PC-3 (cell line): ENCODE results near the gene DNTT. TPM values are rescaled to one million over a fixed set of nuclear protein-coding genes. Genes with fewer than 3 reads are reported as not detected.
A peak's percentile ranks its signal among the peaks of the same experiment; 100 is the strongest.

Experiments
- ATAC-seq: fragments of 200-7000 bp; cut with Tn5 transposase; 2 replicates; pipeline ENCODE4 v1.9.1; 2020; ENCODE audit warnings: mild to moderate bottlenecking, moderate library complexity
- BruUV-seq: library from RNA; stranded (reverse); fragments of 400-500 nt; replicated peaks from 2 replicates; lab custom pipeline; 2021; lab: Mats Ljungman, UMichigan
- CTCF ChIA-PET: fragments of 300-600 bp; sonication (Branson Sonifier 250); formaldehyde crosslinking; loops from one replicate; lab custom pipeline; 2022; ENCODE audit warnings: antibody characterized with exemption; lab: Charles Lee
- POLR2A ChIA-PET: fragments of 300-600 bp; sonication (Branson Sonifier 250); formaldehyde crosslinking; loops from one replicate; lab custom pipeline; 2022; ENCODE audit warnings: antibody characterized with exemption; ENCODE audit not compliant: unreplicated experiment; lab: Charles Lee
- DNase-seq: peaks from one replicate; pipeline ENCODE4 v3.0.0-alpha.2; 2015
- H2AFZ ChIP-seq: fragments of 300-600 bp; sonication (generic); 2 replicates; pipeline ENCODE4 v1.6.0; 2016; ENCODE audit warnings: antibody characterized with exemption, low read length
- H3F3A ChIP-seq: fragments of 300-600 bp; sonication (generic); one replicate; pipeline ENCODE4 v1.6.0; 2017; ENCODE audit warnings: antibody characterized with exemption, low read length, control low read depth, mild to moderate bottlenecking; ENCODE audit not compliant: unreplicated experiment
- H3K27ac ChIP-seq: fragments of 300-600 bp; sonication (generic); 2 replicates; pipeline ENCODE4 v1.5.1; 2016; ENCODE audit warnings: mild to moderate bottlenecking, low read length
- H3K27me3 ChIP-seq: fragments of 300-600 bp; sonication (generic); 2 replicates; pipeline ENCODE4 v1.6.1; 2016; ENCODE audit warnings: low read length, mixed read lengths
- H3K36me3 ChIP-seq: fragments of 300-600 bp; sonication (generic); 2 replicates; pipeline ENCODE4 v1.6.1; 2016; ENCODE audit warnings: low read depth, mixed run types, low read length, mixed read lengths
- H3K4me1 ChIP-seq: fragments of 300-600 bp; sonication (generic); 2 replicates; pipeline ENCODE4 v1.5.1; 2016; ENCODE audit warnings: low read length; ENCODE audit not compliant: insufficient read depth
- H3K4me2 ChIP-seq: fragments of 300-600 bp; sonication (generic); 2 replicates; pipeline ENCODE4 v1.6.0; 2016; ENCODE audit warnings: low read length
- H3K4me3 ChIP-seq: fragments of 300-600 bp; sonication (generic); 2 replicates; pipeline ENCODE4 v1.5.1; 2016; ENCODE audit warnings: mild to moderate bottlenecking, low read length, mixed read lengths
- H3K79me2 ChIP-seq: fragments of 300-600 bp; sonication (generic); 2 replicates; pipeline ENCODE4 v1.6.1; 2017; ENCODE audit warnings: low read length, mixed read lengths
- H3K9ac ChIP-seq: fragments of 300-600 bp; sonication (generic); 2 replicates; pipeline ENCODE4 v1.6.0; 2016; ENCODE audit warnings: mild to moderate bottlenecking, low read length
- H3K9me2 ChIP-seq: fragments of 300-600 bp; sonication (generic); replicated peaks from 2 replicates; pipeline ENCODE4 v1.6.1; 2016; ENCODE audit warnings: mixed run types, low read length, mixed read lengths
- H3K9me3 ChIP-seq: fragments of 300-600 bp; sonication (generic); 2 replicates; pipeline ENCODE4 v1.6.1; 2016; ENCODE audit warnings: low read length, mixed read lengths
- H4K20me1 ChIP-seq: fragments of 300-600 bp; sonication (generic); 2 replicates; pipeline ENCODE4 v1.6.1; 2016; ENCODE audit warnings: low read length, mixed read lengths
- EZH2 ChIP-seq: fragments of 300-600 bp; sonication (generic); IDR thresholded peaks from one replicate; pipeline ENCODE4 v1.6.1; 2017; ENCODE audit warnings: antibody characterized with exemption, mild to moderate bottlenecking, low read length; ENCODE audit not compliant: unreplicated experiment
- EZH2phosphoT487 ChIP-seq: fragments of 300-600 bp; sonication (generic); IDR thresholded peaks from 2 replicates; pipeline ENCODE4 v1.6.1; 2018; ENCODE audit warnings: mild to moderate bottlenecking, antibody characterized with exemption, low read length, borderline replicate concordance
- intact Hi-C: fragments of 100-400 bp; cut with micrococcal nuclease; formaldehyde crosslinking; loops from 2 replicates; pipeline ENCODE4 v1.9.0; 2023
- total RNA-seq: library from RNA; depleted of rRNA; stranded (reverse); fragments of >200 nt; gene quantifications from 2 replicates; pipeline ENCODE4 v1.2.3, GENCODE V29; 2014
- TF ChIP-seq, protein P1 (sequence below): fragments of 300-600 bp; sonication (generic); conservative IDR thresholded peaks from 2 replicates; pipeline ENCODE4 v1.5.1; 2017; ENCODE audit warnings: antibody characterized with exemption, low read depth, mild to moderate bottlenecking, low read length

The DNTT gene
- total RNA-seq, 1 experiment from 2014 or later = not detected

DNA sequence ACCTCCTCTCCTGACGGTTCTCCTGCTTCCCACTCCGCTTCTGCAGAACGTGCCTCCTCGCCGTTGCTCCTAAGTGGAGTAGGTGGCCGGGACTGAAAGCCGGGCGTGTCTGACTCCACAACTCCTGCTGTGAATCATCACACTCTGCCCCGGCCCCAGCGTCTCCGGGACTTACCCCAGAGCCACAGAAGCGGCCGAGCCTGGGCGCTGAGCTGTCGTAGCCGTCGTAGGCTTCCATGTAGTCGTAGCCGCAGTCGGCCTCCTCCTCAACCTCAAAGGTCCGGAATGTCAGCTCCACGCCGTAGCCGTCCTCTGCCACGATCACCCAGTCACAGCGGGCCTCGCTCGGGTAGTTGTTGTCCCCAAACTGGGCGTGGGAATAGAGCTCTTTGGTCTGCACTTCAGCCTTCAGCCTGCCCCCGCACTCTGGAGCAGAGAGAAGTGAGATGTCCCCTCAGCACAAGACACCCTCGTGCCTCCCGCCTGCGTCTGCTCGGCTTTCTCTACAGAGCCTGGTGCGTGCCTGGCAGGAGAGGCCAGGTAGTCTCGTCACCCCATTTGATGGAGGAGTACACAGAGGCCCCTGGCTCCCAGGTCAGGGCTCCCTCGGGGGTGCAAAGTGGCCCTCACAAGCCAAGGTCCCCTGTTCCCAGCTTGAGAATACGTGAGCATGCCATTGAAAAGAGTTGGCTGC lies 65.8 kb downstream of the DNTT start:
- peaks cover 17% of the 10 kb centered on the region for H3K4me1 ChIP-seq
- H2AFZ ChIP-seq = peak overlapping the region; percentile 65
- H3K79me2 ChIP-seq = no peaks in the 10 kb centered on the region
- CTCF ChIA-PET = interaction anchor here (0.6 kb wide), 1 partner anchor 20 kb away, joined by 3 read pairs; no protein-coding TSS in a partner anchor
- H3K9me3 ChIP-seq = no peaks in the 10 kb centered on the region
- DNase-seq (peak; percentile 60), ATAC-seq (peak; percentile 89)
- H3K9me2 ChIP-seq = no peaks in the 10 kb centered on the region
- intact Hi-C loops = no loop called here
- BruUV-seq = no TSS peak
- no peaks in the 10 kb centered on the region for H3K27me3 ChIP-seq
- no peaks in the 10 kb centered on the region for H3F3A ChIP-seq
- no peak overlapping the region for H3K9ac ChIP-seq
- no peaks in the 10 kb centered on the region for H3K36me3 ChIP-seq
- TF ChIP-seq, protein P1, sequence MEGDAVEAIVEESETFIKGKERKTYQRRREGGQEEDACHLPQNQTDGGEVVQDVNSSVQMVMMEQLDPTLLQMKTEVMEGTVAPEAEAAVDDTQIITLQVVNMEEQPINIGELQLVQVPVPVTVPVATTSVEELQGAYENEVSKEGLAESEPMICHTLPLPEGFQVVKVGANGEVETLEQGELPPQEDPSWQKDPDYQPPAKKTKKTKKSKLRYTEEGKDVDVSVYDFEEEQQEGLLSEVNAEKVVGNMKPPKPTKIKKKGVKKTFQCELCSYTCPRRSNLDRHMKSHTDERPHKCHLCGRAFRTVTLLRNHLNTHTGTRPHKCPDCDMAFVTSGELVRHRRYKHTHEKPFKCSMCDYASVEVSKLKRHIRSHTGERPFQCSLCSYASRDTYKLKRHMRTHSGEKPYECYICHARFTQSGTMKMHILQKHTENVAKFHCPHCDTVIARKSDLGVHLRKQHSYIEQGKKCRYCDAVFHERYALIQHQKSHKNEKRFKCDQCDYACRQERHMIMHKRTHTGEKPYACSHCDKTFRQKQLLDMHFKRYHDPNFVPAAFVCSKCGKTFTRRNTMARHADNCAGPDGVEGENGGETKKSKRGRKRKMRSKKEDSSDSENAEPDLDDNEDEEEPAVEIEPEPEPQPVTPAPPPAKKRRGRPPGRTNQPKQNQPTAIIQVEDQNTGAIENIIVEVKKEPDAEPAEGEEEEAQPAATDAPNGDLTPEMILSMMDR = no peak
- no peak for TF ChIP-seq EZH2phosphoT487
- no peak for TF ChIP-seq EZH2
- no peak overlapping the region for H3K27ac ChIP-seq
- peak overlapping the region; percentile 35; the same call in 1 of the 2 replicates for H3K4me3 ChIP-seq
- no peaks in the 10 kb centered on the region for H4K20me1 ChIP-seq
- POLR2A ChIA-PET = no interaction called here
- peak overlapping the region; percentile 51 for H3K4me2 ChIP-seq

DNA sequence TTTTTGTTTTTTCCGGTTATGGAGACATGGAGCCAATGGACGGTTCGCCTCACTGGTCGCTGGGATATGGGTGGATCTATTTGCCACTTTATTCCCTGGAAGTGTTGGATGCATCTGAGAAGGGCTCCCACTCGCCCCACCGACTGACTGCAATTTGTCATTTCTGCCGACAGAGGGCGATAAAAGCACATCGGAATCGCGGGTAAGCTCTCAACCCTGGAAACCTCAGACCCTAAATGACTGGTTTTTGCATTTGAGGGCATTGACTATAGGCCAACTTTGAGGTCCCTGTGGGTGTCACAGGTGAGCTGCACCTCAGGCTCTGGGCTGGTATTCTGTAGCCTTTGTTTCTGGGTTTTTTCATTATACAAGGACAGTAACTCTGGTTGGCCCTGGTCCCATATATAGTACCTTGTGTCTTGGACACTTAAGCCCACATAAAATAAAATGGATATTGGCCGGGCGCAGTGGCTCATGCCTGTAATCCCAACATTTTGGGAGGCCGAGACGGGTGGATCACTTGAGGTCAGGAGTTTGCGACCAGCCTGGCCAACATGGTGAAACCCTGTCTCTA lies 66.4 kb downstream of the DNTT start:
- peak; percentile 42 for ATAC-seq
- H2AFZ ChIP-seq = peak overlapping the region; percentile 65; the same call in 1 of the 2 replicates
- no peak overlapping the region for H3K4me3 ChIP-seq
- H3K27me3 ChIP-seq = no peaks in the 10 kb centered on the region
- H3K9me2 ChIP-seq = no peaks in the 10 kb centered on the region
- H3K9me3 ChIP-seq = no peaks in the 10 kb centered on the region
- H3F3A ChIP-seq = no peaks in the 10 kb centered on the region
- peak overlapping the region; percentile 51; the same call in 1 of the 2 replicates for H3K4me2 ChIP-seq
- ChIA-PET CTCF (interaction anchor here (0.6 kb wide), 1 partner anchor 19 kb away, joined by 3 read pairs; no protein-coding TSS in a partner anchor), POLR2A (no interaction called here)
- intact Hi-C loops = no loop called here
- TF ChIP-seq, protein P1 = peak; percentile 81
- TF ChIP-seq EZH2phosphoT487 = no peak
- no peaks in the 10 kb centered on the region for H3K79me2 ChIP-seq
- peak; percentile 71 for DNase-seq
- peaks cover 19% of the 10 kb centered on the region for H3K4me1 ChIP-seq
- H3K27ac ChIP-seq = no peak overlapping the region
- no TSS peak for BruUV-seq
- no peaks in the 10 kb centered on the region for H4K20me1 ChIP-seq
- no peak overlapping the region for H3K9ac ChIP-seq
- H3K36me3 ChIP-seq = no peaks in the 10 kb centered on the region

DNA sequence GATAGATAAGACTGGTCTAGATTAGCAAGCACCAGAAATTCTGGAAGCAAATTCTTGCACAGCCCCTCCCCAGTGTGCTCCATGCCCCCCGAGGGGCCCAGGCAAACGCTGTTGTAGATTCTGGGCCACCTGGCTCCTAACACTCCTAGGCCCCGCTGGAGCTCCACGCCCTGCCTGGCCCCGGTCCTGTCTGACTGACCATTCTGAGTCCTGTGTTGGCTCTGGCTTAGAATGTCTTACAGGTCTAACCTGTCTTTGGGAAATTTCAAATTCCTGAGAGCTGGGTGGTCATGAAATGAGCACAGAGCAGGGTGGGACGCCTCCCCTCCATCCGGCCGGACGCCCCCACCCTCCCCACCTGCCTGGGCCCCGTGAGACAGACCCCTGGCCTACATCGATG lies 67.1 kb downstream of the DNTT start:
- Histone ChIP-seq H3K27ac (no peak overlapping the region), H3K9ac (no peak overlapping the region), H3K4me2 (no peak overlapping the region), H4K20me1 (no peaks in the 10 kb centered on the region), H2AFZ (no peak overlapping the region), H3K9me2 (no peaks in the 10 kb centered on the region), H3F3A (no peaks in the 10 kb centered on the region), H3K27me3 (no peaks in the 10 kb centered on the region), H3K79me2 (no peaks in the 10 kb centered on the region), H3K9me3 (no peaks in the 10 kb centered on the region), H3K4me1 (peaks cover 18% of the 10 kb centered on the region), H3K36me3 (no peaks in the 10 kb centered on the region), H3K4me3 (no peak overlapping the region)
- ATAC-seq (no peak), DNase-seq (no peak)
- ChIA-PET POLR2A (no interaction called here), CTCF (no interaction called here)
- TF ChIP-seq EZH2 (no peak), EZH2phosphoT487 (no peak)
- TF ChIP-seq, protein P1 = no peak
- BruUV-seq = no TSS peak
- intact Hi-C loops = no loop called here
